Mammary epithelial cell (primary cell): ENCODE measurements around the gene NSFL1C.

Source experiments
- CTCF ChIP-seq, 2 donors: IDR thresholded peaks in 1 of 2; conservative IDR thresholded peaks in 1 of 2; 2 replicates each; pipeline ENCODE4 v1.5.1; 2011 to 2012; ENCODE audit warnings: inconsistent platforms in 2 of 2, low read length in 2 of 2, mild to moderate bottlenecking in 2 of 2, control low read depth in 1 of 2, low read depth in 1 of 2; ENCODE audit not compliant: insufficient read depth in 1 of 2; ENCODE audit errors: extremely low read depth in 1 of 2
- EZH2 ChIP-seq: IDR thresholded peaks from 2 replicates; pipeline ENCODE4 v1.6.1; 2012; ENCODE audit warnings: low read length, inconsistent platforms, borderline replicate concordance

GRCh38 chr20:1446536-1446935 is 20.1 kb downstream of the NSFL1C start:
- no peak for TF ChIP-seq CTCF (conservative IDR thresholded peaks at IDR 0.05 in 1 of 2, IDR thresholded peaks at IDR 0.05 in 1 of 2; ENCODE audit: extremely low read depth in 1 of 2, insufficient read depth in 1 of 2, low read depth in 1 of 2, low read length in 2 of 2)
- no peak for TF ChIP-seq EZH2
